ENCODE data around the gene DPCD.

DNA sequence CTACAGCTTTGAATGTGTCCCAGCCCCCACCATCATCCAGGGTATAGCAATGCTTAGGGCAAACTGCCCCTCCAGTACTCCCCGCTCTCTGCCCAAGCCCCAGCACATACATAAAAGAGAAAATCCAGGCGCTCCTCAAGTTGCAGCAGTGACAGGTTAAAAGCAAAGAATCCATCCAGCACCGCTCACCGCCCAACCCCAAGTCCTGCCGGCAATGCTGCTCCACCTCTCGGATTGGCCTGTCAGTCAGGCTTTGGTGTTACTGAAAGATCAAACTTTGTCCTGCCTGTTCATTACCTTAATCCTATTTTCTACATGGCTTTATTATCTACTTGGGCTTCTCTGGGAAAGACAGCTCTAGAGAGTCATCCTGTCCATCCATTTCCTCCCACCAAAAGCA lies 31.9 kb downstream of the DPCD start:
- TF ChIP-seq EZH2 (IDR thresholded peaks at IDR 0.05): no peak
- TF ChIP-seq, protein P1, sequence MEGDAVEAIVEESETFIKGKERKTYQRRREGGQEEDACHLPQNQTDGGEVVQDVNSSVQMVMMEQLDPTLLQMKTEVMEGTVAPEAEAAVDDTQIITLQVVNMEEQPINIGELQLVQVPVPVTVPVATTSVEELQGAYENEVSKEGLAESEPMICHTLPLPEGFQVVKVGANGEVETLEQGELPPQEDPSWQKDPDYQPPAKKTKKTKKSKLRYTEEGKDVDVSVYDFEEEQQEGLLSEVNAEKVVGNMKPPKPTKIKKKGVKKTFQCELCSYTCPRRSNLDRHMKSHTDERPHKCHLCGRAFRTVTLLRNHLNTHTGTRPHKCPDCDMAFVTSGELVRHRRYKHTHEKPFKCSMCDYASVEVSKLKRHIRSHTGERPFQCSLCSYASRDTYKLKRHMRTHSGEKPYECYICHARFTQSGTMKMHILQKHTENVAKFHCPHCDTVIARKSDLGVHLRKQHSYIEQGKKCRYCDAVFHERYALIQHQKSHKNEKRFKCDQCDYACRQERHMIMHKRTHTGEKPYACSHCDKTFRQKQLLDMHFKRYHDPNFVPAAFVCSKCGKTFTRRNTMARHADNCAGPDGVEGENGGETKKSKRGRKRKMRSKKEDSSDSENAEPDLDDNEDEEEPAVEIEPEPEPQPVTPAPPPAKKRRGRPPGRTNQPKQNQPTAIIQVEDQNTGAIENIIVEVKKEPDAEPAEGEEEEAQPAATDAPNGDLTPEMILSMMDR (IDR thresholded peaks at IDR 0.05): no peak
